ENCODE results near the gene RRN3.
"Not testable (repeated sequence)": the region's sequence is repeated elsewhere in the genome, so short reads cannot be mapped to it uniquely, and the experiment has no call there.

RRN3 gene

GRCh38 chr16:15090663-15091269, 3.3 kb downstream of the RRN3 start:
- not testable (repeated sequence) for H3K27ac ChIP-seq (ENCODE audit: low read length); H3K9me3 ChIP-seq (ENCODE audit: insufficient read depth, low read length, severe bottlenecking); ATAC-seq (ENCODE audit: insufficient read depth, low read depth); H3K4me2 ChIP-seq (ENCODE audit: insufficient read depth, low read length); H3K27me3 ChIP-seq (ENCODE audit: insufficient read depth, low read length, poor library complexity); H3K9ac ChIP-seq (ENCODE audit: low read depth, low read length); DNase-seq; H4K20me1 ChIP-seq (ENCODE audit: insufficient read depth, low read length); H2AFZ ChIP-seq (ENCODE audit: low read depth, low read length); H3K4me3 ChIP-seq (ENCODE audit: low read depth in 1 of 2, low read length in 2 of 2)
- Histone ChIP-seq H3K36me3 (ENCODE audit: insufficient read depth, low read length) (peaks cover 24% of the 10 kb centered on the region; the same call in 1 of the 2 replicates), H3K79me2 (ENCODE audit: insufficient read depth, low read length) (peaks cover 29% of the 10 kb centered on the region), H3K4me1 (ENCODE audit: insufficient read depth, low read length) (peaks cover 16% of the 10 kb centered on the region)
- TF ChIP-seq CTCF (IDR thresholded peaks at IDR 0.05; ENCODE audit: borderline replicate concordance, extremely low read depth, low read length, poor library complexity, severe bottlenecking), result peak; percentile 2

- not testable (repeated sequence) for H3K27me3 ChIP-seq (ENCODE audit: insufficient read depth, low read length, poor library complexity); H3K9ac ChIP-seq (ENCODE audit: low read depth, low read length); ATAC-seq (ENCODE audit: insufficient read depth, low read depth); H3K79me2 ChIP-seq (ENCODE audit: insufficient read depth, low read length); H3K4me2 ChIP-seq (ENCODE audit: insufficient read depth, low read length); H2AFZ ChIP-seq (ENCODE audit: low read depth, low read length); H3K27ac ChIP-seq (ENCODE audit: low read length); H3K9me3 ChIP-seq (ENCODE audit: insufficient read depth, low read length, severe bottlenecking); H4K20me1 ChIP-seq (ENCODE audit: insufficient read depth, low read length); DNase-seq; H3K4me1 ChIP-seq (ENCODE audit: insufficient read depth, low read length); H3K4me3 ChIP-seq (ENCODE audit: low read depth in 1 of 2, low read length in 2 of 2)
- H3K36me3 ChIP-seq (ENCODE audit: insufficient read depth, low read length), result peaks cover 43% of the 10 kb centered on the region; the same call in 1 of the 2 replicates
Observed at GRCh38 chr16:15082788-15083187, 11.3 kb downstream of the RRN3 start.

GRCh38 chr16:15080883-15081282, 13.2 kb downstream of the RRN3 start:
- not testable (repeated sequence) for H3K27ac ChIP-seq (ENCODE audit: low read length); H4K20me1 ChIP-seq (ENCODE audit: insufficient read depth, low read length); H2AFZ ChIP-seq (ENCODE audit: low read depth, low read length); H3K4me2 ChIP-seq (ENCODE audit: insufficient read depth, low read length); H3K9ac ChIP-seq (ENCODE audit: low read depth, low read length); H3K4me3 ChIP-seq (ENCODE audit: low read depth in 1 of 2, low read length in 2 of 2); DNase-seq; H3K79me2 ChIP-seq (ENCODE audit: insufficient read depth, low read length); ATAC-seq (ENCODE audit: insufficient read depth, low read depth); H3K27me3 ChIP-seq (ENCODE audit: insufficient read depth, low read length, poor library complexity); H3K4me1 ChIP-seq (ENCODE audit: insufficient read depth, low read length); H3K9me3 ChIP-seq (ENCODE audit: insufficient read depth, low read length, severe bottlenecking)
- peaks cover 37% of the 10 kb centered on the region for H3K36me3 ChIP-seq (ENCODE audit: insufficient read depth, low read length)

GRCh38 chr16:15076161-15076560, 17.9 kb downstream of the RRN3 start:
- H4K20me1 ChIP-seq (ENCODE audit: insufficient read depth, low read length); H3K9ac ChIP-seq (ENCODE audit: low read depth, low read length); ATAC-seq (ENCODE audit: insufficient read depth, low read depth); H3K9me3 ChIP-seq (ENCODE audit: insufficient read depth, low read length, severe bottlenecking); H2AFZ ChIP-seq (ENCODE audit: low read depth, low read length); H3K4me1 ChIP-seq (ENCODE audit: insufficient read depth, low read length); H3K79me2 ChIP-seq (ENCODE audit: insufficient read depth, low read length); H3K4me2 ChIP-seq (ENCODE audit: insufficient read depth, low read length); H3K27me3 ChIP-seq (ENCODE audit: insufficient read depth, low read length, poor library complexity); DNase-seq; H3K4me3 ChIP-seq (ENCODE audit: low read depth in 1 of 2, low read length in 2 of 2); H3K27ac ChIP-seq (ENCODE audit: low read length): not testable (repeated sequence)
- peaks cover 52% of the 10 kb centered on the region for H3K36me3 ChIP-seq (ENCODE audit: insufficient read depth, low read length)

- Histone ChIP-seq H3K36me3 (ENCODE audit: insufficient read depth, low read length) (peaks cover 61% of the 10 kb centered on the region), H3K4me3 (ENCODE audit: low read depth in 1 of 2, low read length in 2 of 2) (no peak overlapping the region), H3K4me1 (ENCODE audit: insufficient read depth, low read length) (no peaks in the 10 kb centered on the region), H3K27ac (ENCODE audit: low read length) (no peak overlapping the region), H3K9ac (ENCODE audit: low read depth, low read length) (no peak overlapping the region), H3K4me2 (ENCODE audit: insufficient read depth, low read length) (no peak overlapping the region), H2AFZ (ENCODE audit: low read depth, low read length) (no peak overlapping the region), H3K79me2 (ENCODE audit: insufficient read depth, low read length) (no peaks in the 10 kb centered on the region), H3K27me3 (ENCODE audit: insufficient read depth, low read length, poor library complexity) (no peaks in the 10 kb centered on the region), H3K9me3 (ENCODE audit: insufficient read depth, low read length, severe bottlenecking) (no peaks in the 10 kb centered on the region), H4K20me1 (ENCODE audit: insufficient read depth, low read length) (no peaks in the 10 kb centered on the region; the same call in 1 of the 2 replicates)
- ATAC-seq (ENCODE audit: insufficient read depth, low read depth) (no peak), DNase-seq (no peak)
- TF ChIP-seq EZH2 (IDR thresholded peaks at IDR 0.05; ENCODE audit: borderline replicate concordance, low read depth, low read length, severe bottlenecking) (no peak), CTCF (IDR thresholded peaks at IDR 0.05; ENCODE audit: borderline replicate concordance, extremely low read depth, low read length, poor library complexity, severe bottlenecking) (no peak)
Observed at GRCh38 chr16:15073101-15073500, 21.0 kb downstream of the RRN3 start.

GRCh38 chr16:15071916-15072769, 21.9 kb downstream of the RRN3 start:
- not testable (repeated sequence) for H3K27ac ChIP-seq (ENCODE audit: low read length); H4K20me1 ChIP-seq (ENCODE audit: insufficient read depth, low read length); H3K9ac ChIP-seq (ENCODE audit: low read depth, low read length); DNase-seq; H3K9me3 ChIP-seq (ENCODE audit: insufficient read depth, low read length, severe bottlenecking); H3K4me2 ChIP-seq (ENCODE audit: insufficient read depth, low read length); H3K27me3 ChIP-seq (ENCODE audit: insufficient read depth, low read length, poor library complexity); H3K4me1 ChIP-seq (ENCODE audit: insufficient read depth, low read length); H3K79me2 ChIP-seq (ENCODE audit: insufficient read depth, low read length); H3K4me3 ChIP-seq (ENCODE audit: low read depth in 1 of 2, low read length in 2 of 2); H2AFZ ChIP-seq (ENCODE audit: low read depth, low read length)
- H3K36me3 ChIP-seq (ENCODE audit: insufficient read depth, low read length), result peaks cover 61% of the 10 kb centered on the region
- peak; percentile 82 for ATAC-seq (ENCODE audit: insufficient read depth, low read depth)
